HCT116 (cell line): ENCODE data around the gene SPIRE2. TPM values are rescaled to one million over a fixed set of nuclear protein-coding genes. Genes with fewer than 3 reads are reported as not detected.

Source experiments
- ATAC-seq: fragments of 200-7000 bp; cut with Tn5 transposase; 2 replicates; pipeline ENCODE4 v1.9.1; 2020; ENCODE audit warnings: mild to moderate bottlenecking, moderate library complexity
- BruUV-seq: library from RNA; stranded (reverse); fragments of 400-500 nt; replicated peaks from 2 replicates; lab custom pipeline; 2021; lab: Mats Ljungman, UMichigan
- CTCF ChIA-PET: fragments of 300-600 bp; sonication (Branson Sonifier 250); formaldehyde crosslinking; loops from one replicate; lab custom pipeline; 2021; ENCODE audit warnings: antibody characterized with exemption; lab: Charles Lee
- POLR2A ChIA-PET: fragments of 300-600, 350-600 bp; sonication (Branson Sonifier 250); formaldehyde crosslinking; loops from one replicate; lab custom pipeline; 2021; ENCODE audit warnings: antibody characterized with exemption; lab: Charles Lee
- RAD21 ChIA-PET, 2 experiments: fragments of 300-600 bp; sonication (Branson Sonifier 250); formaldehyde crosslinking; loops; one replicate each; lab custom pipeline; 2023; ENCODE audit warnings: low total read pairs in 2 of 2; ENCODE audit not compliant: uncharacterized antibody in 2 of 2, unreplicated experiment in 2 of 2, low non-redundant PET in 1 of 2; lab: Charles Lee
- DNase-seq: peaks from one replicate; pipeline ENCODE4 v3.0.0-alpha.2; 2010; ENCODE audit warnings: low read depth, low spot score
- H2AFZ ChIP-seq: fragments of 200-600 bp; shearing (Covaris generic), sonication (generic); 2 replicates; pipeline ENCODE4 v1.6.1; 2017; ENCODE audit warnings: low read depth, mixed run types, mixed read lengths, antibody characterized with exemption, low read length; ENCODE audit not compliant: poor library complexity, severe bottlenecking
- H3K27ac ChIP-seq: 2 replicates; pipeline ENCODE4 v1.5.1; 2012; ENCODE audit warnings: low read depth, low read length
- H3K27me3 ChIP-seq: fragments of 200-600 bp; sonication (generic); 2 replicates; pipeline ENCODE4 v1.6.1; 2016; ENCODE audit warnings: mixed run types, low read length, mixed read lengths; ENCODE audit not compliant: insufficient read depth
- H3K36me3 ChIP-seq, 2 experiments: fragments of 200-500 bp in 1 of 2; fragments of 200-600 bp in 1 of 2; sonication (Bioruptor generic) in 1 of 2; sonication (generic) in 1 of 2; 2 replicates each; pipeline versions ENCODE4 v1.5.1 to v1.6.1; 2014 to 2016; ENCODE audit warnings: low read length in 2 of 2, inconsistent platforms in 1 of 2, mixed read lengths in 1 of 2, mixed run types in 1 of 2; ENCODE audit not compliant: insufficient read depth in 2 of 2, control insufficient read depth in 1 of 2
- H3K4me1 ChIP-seq, 2 experiments: fragments of 200-600 bp in 1 of 2; sonication (generic) in 1 of 2; 2 replicates each; pipeline versions ENCODE4 v1.5.1 to v1.6.1; 2012 to 2017; ENCODE audit warnings: low read length in 2 of 2, inconsistent platforms in 1 of 2, mild to moderate bottlenecking in 1 of 2, mixed read lengths in 1 of 2, mixed run types in 1 of 2, moderate library complexity in 1 of 2; ENCODE audit not compliant: insufficient read depth in 2 of 2, control insufficient read depth in 1 of 2
- H3K4me2 ChIP-seq: fragments of 200-600 bp; sonication (generic); 2 replicates; pipeline ENCODE4 v1.6.1; 2017; ENCODE audit warnings: mixed run types, low read length, mixed read lengths
- H3K4me3 ChIP-seq, 2 experiments: fragments of 200-600 bp in 1 of 2; sonication (generic) in 1 of 2; replicated peaks in 1 of 2; 2 replicates each; pipeline ENCODE4 v1.5.1; 2011 to 2016; ENCODE audit warnings: low read length in 2 of 2, control low read depth in 1 of 2, low read depth in 1 of 2, mild to moderate bottlenecking in 1 of 2, mixed read lengths in 1 of 2, mixed run types in 1 of 2
- H3K79me2 ChIP-seq: fragments of 200-600 bp; sonication (generic); 2 replicates; pipeline ENCODE4 v1.6.1; 2017; ENCODE audit warnings: mild to moderate bottlenecking, mixed run types, low read length, moderate library complexity, mixed read lengths; ENCODE audit not compliant: insufficient read depth
- H3K9ac ChIP-seq: fragments of 200-600 bp; sonication (generic); 2 replicates; pipeline ENCODE4 v1.6.1; 2016; ENCODE audit warnings: low read length, mixed read lengths
- H3K9me2 ChIP-seq: fragments of 200-600 bp; sonication (generic), shearing (Covaris generic); 2 replicates; pipeline ENCODE4 v1.6.1; 2017; ENCODE audit warnings: mixed run types, mild to moderate bottlenecking, moderate library complexity; ENCODE audit not compliant: insufficient read depth
- H3K9me3 ChIP-seq, 2 experiments: fragments of 200-500 bp in 1 of 2; fragments of 200-600 bp in 1 of 2; sonication (Bioruptor generic) in 1 of 2; sonication (generic) in 1 of 2; 2 replicates each; pipeline ENCODE4 v1.6.1; 2014 to 2017; ENCODE audit warnings: low read length in 2 of 2, mixed read lengths in 2 of 2, inconsistent platforms in 1 of 2, low read depth in 1 of 2, mild to moderate bottlenecking in 1 of 2, mixed run types in 1 of 2, moderate library complexity in 1 of 2; ENCODE audit not compliant: control insufficient read depth in 1 of 2, insufficient read depth in 1 of 2
- H4K20me1 ChIP-seq: fragments of 200-600 bp; sonication (generic), shearing (Covaris generic); 2 replicates; pipeline ENCODE4 v1.6.1; 2017; ENCODE audit warnings: mixed run types, mild to moderate bottlenecking, moderate library complexity; ENCODE audit not compliant: insufficient read depth
- ATF3 ChIP-seq: IDR thresholded peaks from 2 replicates; pipeline ENCODE4 v1.6.1; 2012
- CBX3 ChIP-seq: IDR thresholded peaks from 2 replicates; pipeline ENCODE4 v1.6.1; 2012; ENCODE audit warnings: low read depth
- EZH2 ChIP-seq: fragments of 200-600 bp; sonication (generic); IDR thresholded peaks from 2 replicates; pipeline ENCODE4 v1.6.1; 2017; ENCODE audit warnings: antibody characterized with exemption, mixed run types
- EZH2phosphoT487 ChIP-seq: fragments of 200-600 bp; IDR thresholded peaks from 2 replicates; pipeline ENCODE4 v1.6.1; 2018; ENCODE audit warnings: antibody characterized with exemption, borderline replicate concordance
- JUND ChIP-seq: IDR thresholded peaks from 2 replicates; pipeline ENCODE4 v1.6.1; 2012
- POLR2AphosphoS5 ChIP-seq: IDR thresholded peaks from 2 replicates; pipeline ENCODE4 v1.6.1; 2011; ENCODE audit warnings: mild to moderate bottlenecking, low read depth, low read length, moderate library complexity
- REST ChIP-seq: IDR thresholded peaks from 2 replicates; pipeline ENCODE4 v1.6.1; 2012; ENCODE audit warnings: low read depth
- SIN3A ChIP-seq: IDR thresholded peaks from 2 replicates; pipeline ENCODE4 v1.6.1; 2012; ENCODE audit warnings: low read depth
- SRF ChIP-seq: IDR thresholded peaks from 2 replicates; pipeline ENCODE4 v1.6.1; 2012; ENCODE audit warnings: low read depth
- YY1 ChIP-seq: IDR thresholded peaks from 2 replicates; pipeline ENCODE4 v1.6.1; 2011; ENCODE audit warnings: low read length, low read depth, moderate library complexity, mild to moderate bottlenecking; ENCODE audit not compliant: insufficient replicate concordance; ENCODE audit errors: extremely low read depth
- ZBTB33 ChIP-seq: IDR thresholded peaks from 2 replicates; pipeline ENCODE4 v1.6.1; 2011; ENCODE audit warnings: mild to moderate bottlenecking, low read length, moderate library complexity; ENCODE audit not compliant: insufficient replicate concordance; ENCODE audit errors: extremely low read depth
- ZFX ChIP-seq: fragments of 450-650 bp; IDR thresholded peaks from 2 replicates; pipeline ENCODE4 v1.6.1; 2017
- ZNF274 ChIP-seq: fragments of 200-500 bp; sonication (Bioruptor generic); IDR thresholded peaks from 2 replicates; pipeline ENCODE4 v1.6.1; 2014; ENCODE audit warnings: mild to moderate bottlenecking, low read depth, low read length, inconsistent platforms
- intact Hi-C: fragments of 100-400 bp; cut with micrococcal nuclease; formaldehyde crosslinking; loops from 2 replicates; pipeline ENCODE4 v1.10.0; 2022
- total RNA-seq: library from RNA; stranded (reverse); gene quantifications from one replicate; pipeline ENCODE4 v1.2.1, GENCODE V29; 2021; ENCODE audit not compliant: unreplicated experiment

The SPIRE2 gene
- total RNA-seq, 1 experiment from 2014 or later = 21.2 TPM

GRCh38 chr16:89895482-89896250, 67.4 kb downstream of the SPIRE2 start:
- H3K79me2 ChIP-seq = peaks cover 12% of the 10 kb centered on the region; the same call in 1 of the 2 replicates
- no peak overlapping the region for H3K4me3 ChIP-seq
- no peaks in the 10 kb centered on the region for H3K27me3 ChIP-seq
- no peak overlapping the region for H2AFZ ChIP-seq
- H4K20me1 ChIP-seq = no peaks in the 10 kb centered on the region
- DNase-seq = no peak
- H3K4me2 ChIP-seq = no peak overlapping the region
- no peaks in the 10 kb centered on the region for H3K9me2 ChIP-seq
- no peak overlapping the region for H3K27ac ChIP-seq
- H3K9ac ChIP-seq = no peak overlapping the region
- ChIA-PET POLR2A (interaction anchor here (0.7 kb wide), 1 partner anchor 27 kb away, joined by 3 read pairs; the partner anchor contains the start of gene TUBB3), RAD21 (no interaction called here), CTCF (no interaction called here)
- intact Hi-C loops = no loop called here
- H3K36me3 ChIP-seq = peaks cover 58 to 81% of the 10 kb centered on the region in 2 experiments
- no peaks in the 10 kb centered on the region for H3K4me1 ChIP-seq
- BruUV-seq = no TSS peak
- H3K9me3 ChIP-seq = no peaks in the 10 kb centered on the region
- TF ChIP-seq ZNF274 = no peak
- peak; percentile 8; the same call in 1 of the 2 replicates for TF ChIP-seq POLR2AphosphoS5
- no peak for ATAC-seq

- Histone ChIP-seq H3K9me3 (no peaks in the 10 kb centered on the region), H4K20me1 (no peaks in the 10 kb centered on the region), H3K36me3 (peaks cover 45 to 70% of the 10 kb centered on the region in 2 experiments), H3K79me2 (peaks cover 3% of the 10 kb centered on the region; the same call in 1 of the 2 replicates), H3K4me3 (no peak overlapping the region), H3K27ac (no peak overlapping the region), H3K27me3 (no peaks in the 10 kb centered on the region), H3K9me2 (no peaks in the 10 kb centered on the region), H3K4me2 (no peak overlapping the region), H2AFZ (no peak overlapping the region), H3K4me1 (no peaks in the 10 kb centered on the region), H3K9ac (no peak overlapping the region)
- CTCF ChIA-PET = interaction anchor here (0.6 kb wide), 1 partner anchor 13 kb away, joined by 4 read pairs; no protein-coding TSS in a partner anchor
- RAD21 ChIA-PET = no interaction called here
- ATAC-seq = no peak
- DNase-seq = no peak
- POLR2A ChIA-PET = no interaction called here
- intact Hi-C loops = loop anchor here (1.0 kb wide), 1 partner anchor 10 kb away; no protein-coding TSS in a partner anchor
- BruUV-seq = no TSS peak
- TF ChIP-seq JUND (no peak), EZH2 (no peak), POLR2AphosphoS5 (no peak; the same call in 1 of the 2 replicates), SRF (no peak), REST (no peak), YY1 (no peak), EZH2phosphoT487 (no peak), ZBTB33 (no peak), ATF3 (no peak), SIN3A (no peak), ZFX (no peak), CBX3 (no peak)
Measured at GRCh38 chr16:89897204-89897603, 68.9 kb downstream of the SPIRE2 start.
